Activated CD4-positive, alpha-beta T cell treated with anti-CD3 and anti-CD28 coated beads, Interleukin-2, amount 10 ng/mL, durations not matched to agents 7 days and 5 days (primary cell): ENCODE data around the gene JAKMIP1. TPM values are rescaled to one million over a fixed set of nuclear protein-coding genes. Genes with fewer than 3 reads are reported as not detected.

Experiments used
- CTCF ChIA-PET: fragments of 350-600 bp; sonication (Branson Sonifier 250); formaldehyde crosslinking; loops from one replicate; lab custom pipeline; 2021; ENCODE audit warnings: antibody characterized with exemption; lab: Charles Lee
- POLR2A ChIA-PET: fragments of 350-600 bp; sonication (Branson Sonifier 250); formaldehyde crosslinking; loops from one replicate; lab custom pipeline; 2021; ENCODE audit warnings: antibody characterized with exemption; lab: Charles Lee
- DNase-seq: peaks from one replicate; pipeline ENCODE4 v3.0.0-alpha.2; 2020
- H3K27ac Mint-ChIP-seq: one replicate; pipeline ENCODE4 v1.8.0; 2021; ENCODE audit warnings: mild to moderate bottlenecking, moderate library complexity, mixed read lengths
- H3K27me3 Mint-ChIP-seq: one replicate; pipeline ENCODE4 v1.8.0; 2021; ENCODE audit warnings: mixed read lengths
- H3K36me3 Mint-ChIP-seq: one replicate; pipeline ENCODE4 v1.8.0; 2021; ENCODE audit warnings: low read depth, mixed read lengths
- H3K4me1 Mint-ChIP-seq: one replicate; pipeline ENCODE4 v1.8.0; 2021; ENCODE audit warnings: mixed read lengths
- H3K4me3 Mint-ChIP-seq: one replicate; pipeline ENCODE4 v1.8.0; 2021; ENCODE audit warnings: mild to moderate bottlenecking, moderate library complexity, mixed read lengths
- H3K9me3 Mint-ChIP-seq: one replicate; pipeline ENCODE4 v1.8.0; 2021; ENCODE audit warnings: mixed read lengths
- total RNA-seq, 2 experiments: library from RNA; stranded (reverse); gene quantifications; one replicate each; pipeline ENCODE4 v1.2.3, GENCODE V29; 2021

The JAKMIP1 gene
- total RNA-seq, 2 experiments from 2014 or later: 9.6 to 10.9 TPM

GRCh38 chr4:6182376-6183280, 17.7 kb downstream of the JAKMIP1 start:
- CTCF ChIA-PET: interaction anchor here (1.8 kb wide), 1 partner anchor 9 kb away, joined by 8 read pairs; no protein-coding TSS in a partner anchor
- DNase-seq: no peak
- Mint-ChIP-seq H3K4me1 (peaks cover 83% of the 10 kb centered on the region), H3K27me3 (peaks cover 2% of the 10 kb centered on the region), H3K9me3 (peaks cover 23% of the 10 kb centered on the region), H3K36me3 (peaks cover 57% of the 10 kb centered on the region), H3K27ac (peak overlapping the region; percentile 95), H3K4me3 (no peak overlapping the region)
- POLR2A ChIA-PET: interaction anchor here (0.7 kb wide), 1 partner anchor 16 kb away, joined by 3 read pairs; no protein-coding TSS in a partner anchor

- DNase-seq: peak; percentile 77
- peaks cover 24% of the 10 kb centered on the region for H3K9me3 Mint-ChIP-seq
- ChIA-PET CTCF (interaction anchor here (1.5 to 1.8 kb wide), 3 partner anchors 10 to 28 kb away, joined by 4 to 8 read pairs (median 4); no protein-coding TSS in a partner anchor), POLR2A (interaction anchor here (0.5 to 1.3 kb wide), 3 partner anchors 19 to 1606 kb away, joined by 3 read pairs; partner anchors contain the start of gene JAKMIP1)
- H3K4me1 Mint-ChIP-seq: peaks cover 82% of the 10 kb centered on the region
- H3K27me3 Mint-ChIP-seq: peaks cover 2% of the 10 kb centered on the region
- H3K27ac Mint-ChIP-seq: peak overlapping the region; percentile 95
- H3K36me3 Mint-ChIP-seq: peaks cover 53% of the 10 kb centered on the region
- H3K4me3 Mint-ChIP-seq: peak overlapping the region; percentile 37
These were observed 19.3 kb downstream of the JAKMIP1 start for GRCh38 chr4:6180841-6181631.

- POLR2A ChIA-PET: no interaction called here
These were observed 21.0 kb downstream of the JAKMIP1 start for GRCh38 chr4:6179362-6179761.

GRCh38 chr4:6178757-6179156, 21.6 kb downstream of the JAKMIP1 start:
- peaks cover 83% of the 10 kb centered on the region for H3K4me1 Mint-ChIP-seq
- no peak for DNase-seq
- H3K36me3 Mint-ChIP-seq: peaks cover 60% of the 10 kb centered on the region
- H3K9me3 Mint-ChIP-seq: peaks cover 24% of the 10 kb centered on the region
- peak overlapping the region; percentile 95 for H3K27ac Mint-ChIP-seq
- H3K4me3 Mint-ChIP-seq: no peak overlapping the region
- POLR2A ChIA-PET: no interaction called here
- CTCF ChIA-PET: no interaction called here
- no peaks in the 10 kb centered on the region for H3K27me3 Mint-ChIP-seq

More at GRCh38 chr4:6179362-6179761, 21.0 kb downstream of the JAKMIP1 start:
- Mint-ChIP-seq H3K4me1 (peaks cover 84% of the 10 kb centered on the region), H3K9me3 (peaks cover 24% of the 10 kb centered on the region), H3K4me3 (peak overlapping the region; percentile 43), H3K27me3 (peaks cover under 1% of the 10 kb centered on the region), H3K27ac (peak overlapping the region; percentile 95), H3K36me3 (peaks cover 57% of the 10 kb centered on the region)
- CTCF ChIA-PET: no interaction called here
- peak; percentile 63 for DNase-seq

- H3K4me1 Mint-ChIP-seq: peaks cover 84% of the 10 kb centered on the region
- POLR2A ChIA-PET: no interaction called here
These were observed 22.7 kb downstream of the JAKMIP1 start for GRCh38 chr4:6177587-6178197.

GRCh38 chr4:6175426-6175825, 24.9 kb downstream of the JAKMIP1 start:
- CTCF ChIA-PET: no interaction called here

More at GRCh38 chr4:6177587-6178197, 22.7 kb downstream of the JAKMIP1 start:
- Mint-ChIP-seq H3K27ac (peak overlapping the region; percentile 79), H3K9me3 (peaks cover 24% of the 10 kb centered on the region), H3K27me3 (no peaks in the 10 kb centered on the region), H3K36me3 (peaks cover 60% of the 10 kb centered on the region), H3K4me3 (peak overlapping the region; percentile 26)
- CTCF ChIA-PET: no interaction called here
- peak; percentile 70 for DNase-seq

GRCh38 chr4:6172927-6173200, 27.5 kb downstream of the JAKMIP1 start:
- Mint-ChIP-seq H3K27me3 (no peaks in the 10 kb centered on the region), H3K27ac (peak overlapping the region; percentile 87), H3K36me3 (peaks cover 51% of the 10 kb centered on the region), H3K4me1 (peaks cover 57% of the 10 kb centered on the region), H3K4me3 (peak overlapping the region; percentile 40), H3K9me3 (peaks cover 19% of the 10 kb centered on the region)
- no peak for DNase-seq
- ChIA-PET CTCF (interaction anchor here (0.6 kb wide), 1 partner anchor 256 kb away, joined by 3 read pairs; no protein-coding TSS in a partner anchor), POLR2A (no interaction called here)

More at GRCh38 chr4:6175426-6175825, 24.9 kb downstream of the JAKMIP1 start:
- no peak overlapping the region for H3K4me3 Mint-ChIP-seq
- no peaks in the 10 kb centered on the region for H3K27me3 Mint-ChIP-seq
- H3K9me3 Mint-ChIP-seq: peaks cover 33% of the 10 kb centered on the region
- H3K27ac Mint-ChIP-seq: peak overlapping the region; percentile 19
- H3K36me3 Mint-ChIP-seq: peaks cover 62% of the 10 kb centered on the region
- no peak for DNase-seq
- H3K4me1 Mint-ChIP-seq: peaks cover 76% of the 10 kb centered on the region
- POLR2A ChIA-PET: no interaction called here

- Mint-ChIP-seq H3K9me3 (peaks cover 14% of the 10 kb centered on the region), H3K4me1 (peaks cover 57% of the 10 kb centered on the region), H3K27me3 (no peaks in the 10 kb centered on the region), H3K36me3 (peaks cover 51% of the 10 kb centered on the region), H3K27ac (peak overlapping the region; percentile 87), H3K4me3 (peak overlapping the region; percentile 40)
- ChIA-PET CTCF (interaction anchor here (0.6 kb wide), 1 partner anchor 256 kb away, joined by 3 read pairs; no protein-coding TSS in a partner anchor), POLR2A (no interaction called here)
- peak; percentile 33 for DNase-seq
These were observed 28.0 kb downstream of the JAKMIP1 start for GRCh38 chr4:6172093-6172926.

GRCh38 chr4:6169239-6169638, 31.1 kb downstream of the JAKMIP1 start:
- Mint-ChIP-seq H3K27me3 (no peaks in the 10 kb centered on the region), H3K9me3 (peaks cover 13% of the 10 kb centered on the region), H3K36me3 (peaks cover 42% of the 10 kb centered on the region), H3K4me1 (peaks cover 47% of the 10 kb centered on the region), H3K27ac (no peak overlapping the region), H3K4me3 (no peak overlapping the region)
- ChIA-PET POLR2A (no interaction called here), CTCF (no interaction called here)
- DNase-seq: no peak

- no peak overlapping the region for H3K27ac Mint-ChIP-seq
- H3K27me3 Mint-ChIP-seq: peaks cover 5% of the 10 kb centered on the region
- peaks cover 14% of the 10 kb centered on the region for H3K9me3 Mint-ChIP-seq
- ChIA-PET POLR2A (no interaction called here), CTCF (interaction anchor here (0.9 to 1.7 kb wide), 4 partner anchors 9 to 300 kb away, joined by 3 read pairs; no protein-coding TSS in a partner anchor)
- no peak for DNase-seq
- H3K36me3 Mint-ChIP-seq: peaks cover 30% of the 10 kb centered on the region
- no peak overlapping the region for H3K4me3 Mint-ChIP-seq
- H3K4me1 Mint-ChIP-seq: peaks cover 17% of the 10 kb centered on the region
These were observed 34.6 kb downstream of the JAKMIP1 start for GRCh38 chr4:6165766-6166165.

GRCh38 chr4:6162885-6163284, 37.5 kb downstream of the JAKMIP1 start:
- H3K36me3 Mint-ChIP-seq: peaks cover 19% of the 10 kb centered on the region

More at GRCh38 chr4:6162885-6163284, 37.5 kb downstream of the JAKMIP1 start:
- CTCF ChIA-PET: no interaction called here
- POLR2A ChIA-PET: no interaction called here
- Mint-ChIP-seq H3K4me1 (peaks cover 15% of the 10 kb centered on the region), H3K9me3 (peaks cover 12% of the 10 kb centered on the region), H3K27me3 (peaks cover 10% of the 10 kb centered on the region), H3K27ac (no peak overlapping the region), H3K4me3 (no peak overlapping the region)
- DNase-seq: no peak
